ENCODE data around the gene PIK3AP1.
"Not testable (repeated sequence)": the region's sequence is repeated elsewhere in the genome, so short reads cannot be mapped to it uniquely, and the experiment has no call there.

Gene PIK3AP1

GRCh38 chr10:96684826-96685225 lies 35.5 kb downstream of the PIK3AP1 start:
- Histone ChIP-seq H3K36me3 (ENCODE audit: insufficient read depth, low read length) (no peaks in the 10 kb centered on the region), H3K27me3 (ENCODE audit: insufficient read depth, low read length) (peaks cover 16% of the 10 kb centered on the region), H3K79me2 (ENCODE audit: control insufficient read depth, insufficient read depth, low read length, unreplicated experiment) (no peaks in the 10 kb centered on the region), H3K4me3 (ENCODE audit: low read depth, low read length) (no peak overlapping the region), H3K4me1 (ENCODE audit: control insufficient read depth, insufficient read depth, low read length, unreplicated experiment) (no peaks in the 10 kb centered on the region), H2AFZ (ENCODE audit: low read length, unreplicated experiment) (no peak overlapping the region), H3K27ac (ENCODE audit: low read depth, low read length) (no peak overlapping the region)

- H3K27me3 ChIP-seq (ENCODE audit: insufficient read depth, low read length): peaks cover 18% of the 10 kb centered on the region
- H3K79me2 ChIP-seq (ENCODE audit: control insufficient read depth, insufficient read depth, low read length, unreplicated experiment): no peaks in the 10 kb centered on the region
- H3K27ac ChIP-seq (ENCODE audit: low read depth, low read length): no peak overlapping the region
- no peak overlapping the region for H3K4me3 ChIP-seq (ENCODE audit: low read depth, low read length)
- no peaks in the 10 kb centered on the region for H3K36me3 ChIP-seq (ENCODE audit: insufficient read depth, low read length)
- H3K4me1 ChIP-seq (ENCODE audit: control insufficient read depth, insufficient read depth, low read length, unreplicated experiment): no peaks in the 10 kb centered on the region
- no peak overlapping the region for H2AFZ ChIP-seq (ENCODE audit: low read length, unreplicated experiment)
Observed at GRCh38 chr10:96683710-96684109, 36.6 kb downstream of the PIK3AP1 start.

- no peaks in the 10 kb centered on the region for H3K36me3 ChIP-seq (ENCODE audit: insufficient read depth, low read length)
- no peaks in the 10 kb centered on the region for H3K79me2 ChIP-seq (ENCODE audit: control insufficient read depth, insufficient read depth, low read length, unreplicated experiment)
- no peak overlapping the region for H3K4me3 ChIP-seq (ENCODE audit: low read depth, low read length)
- H3K27me3 ChIP-seq (ENCODE audit: insufficient read depth, low read length): peaks cover 20% of the 10 kb centered on the region
- H3K27ac ChIP-seq (ENCODE audit: low read depth, low read length): no peak overlapping the region
- H3K4me1 ChIP-seq (ENCODE audit: control insufficient read depth, insufficient read depth, low read length, unreplicated experiment): no peaks in the 10 kb centered on the region
- H2AFZ ChIP-seq (ENCODE audit: low read length, unreplicated experiment): no peak overlapping the region
Observed at GRCh38 chr10:96683065-96683464, 37.2 kb downstream of the PIK3AP1 start.

- Histone ChIP-seq H3K4me1 (ENCODE audit: control insufficient read depth, insufficient read depth, low read length, unreplicated experiment) (no peaks in the 10 kb centered on the region), H3K36me3 (ENCODE audit: insufficient read depth, low read length) (no peaks in the 10 kb centered on the region), H3K79me2 (ENCODE audit: control insufficient read depth, insufficient read depth, low read length, unreplicated experiment) (no peaks in the 10 kb centered on the region), H3K27ac (ENCODE audit: low read depth, low read length) (no peak overlapping the region), H3K27me3 (ENCODE audit: insufficient read depth, low read length) (peaks cover 20% of the 10 kb centered on the region), H2AFZ (ENCODE audit: low read length, unreplicated experiment) (no peak overlapping the region), H3K4me3 (ENCODE audit: low read depth, low read length) (no peak overlapping the region)
Observed at GRCh38 chr10:96681524-96681923, 38.8 kb downstream of the PIK3AP1 start.

- H2AFZ ChIP-seq (ENCODE audit: low read length, unreplicated experiment); H3K79me2 ChIP-seq (ENCODE audit: control insufficient read depth, insufficient read depth, low read length, unreplicated experiment); H3K4me1 ChIP-seq (ENCODE audit: control insufficient read depth, insufficient read depth, low read length, unreplicated experiment); H3K27ac ChIP-seq (ENCODE audit: low read depth, low read length); H3K4me3 ChIP-seq (ENCODE audit: low read depth, low read length); H3K36me3 ChIP-seq (ENCODE audit: insufficient read depth, low read length): not testable (repeated sequence)
- H3K27me3 ChIP-seq (ENCODE audit: insufficient read depth, low read length): peaks cover 20% of the 10 kb centered on the region
Observed at GRCh38 chr10:96680463-96680862, 39.9 kb downstream of the PIK3AP1 start.

GRCh38 chr10:96678725-96679124 lies 41.6 kb downstream of the PIK3AP1 start:
- Histone ChIP-seq H3K79me2 (ENCODE audit: control insufficient read depth, insufficient read depth, low read length, unreplicated experiment) (no peaks in the 10 kb centered on the region), H3K4me1 (ENCODE audit: control insufficient read depth, insufficient read depth, low read length, unreplicated experiment) (peaks cover 2% of the 10 kb centered on the region), H2AFZ (ENCODE audit: low read length, unreplicated experiment) (no peak overlapping the region), H3K36me3 (ENCODE audit: insufficient read depth, low read length) (no peaks in the 10 kb centered on the region), H3K27me3 (ENCODE audit: insufficient read depth, low read length) (peaks cover 20% of the 10 kb centered on the region), H3K27ac (ENCODE audit: low read depth, low read length) (no peak overlapping the region), H3K4me3 (ENCODE audit: low read depth, low read length) (no peak overlapping the region)

GRCh38 chr10:96676272-96677112 lies 43.8 kb downstream of the PIK3AP1 start:
- H3K27ac ChIP-seq (ENCODE audit: low read depth, low read length): no peak overlapping the region
- H3K4me3 ChIP-seq (ENCODE audit: low read depth, low read length): no peak overlapping the region
- H3K4me1 ChIP-seq (ENCODE audit: control insufficient read depth, insufficient read depth, low read length, unreplicated experiment): peaks cover 3% of the 10 kb centered on the region
- H3K36me3 ChIP-seq (ENCODE audit: insufficient read depth, low read length): no peaks in the 10 kb centered on the region
- H3K79me2 ChIP-seq (ENCODE audit: control insufficient read depth, insufficient read depth, low read length, unreplicated experiment): no peaks in the 10 kb centered on the region
- H2AFZ ChIP-seq (ENCODE audit: low read length, unreplicated experiment): no peak overlapping the region
- H3K27me3 ChIP-seq (ENCODE audit: insufficient read depth, low read length): peaks cover 19% of the 10 kb centered on the region

- Histone ChIP-seq H3K4me3 (ENCODE audit: low read depth, low read length) (no peak overlapping the region), H3K79me2 (ENCODE audit: control insufficient read depth, insufficient read depth, low read length, unreplicated experiment) (no peaks in the 10 kb centered on the region), H2AFZ (ENCODE audit: low read length, unreplicated experiment) (no peak overlapping the region), H3K27ac (ENCODE audit: low read depth, low read length) (no peak overlapping the region), H3K4me1 (ENCODE audit: control insufficient read depth, insufficient read depth, low read length, unreplicated experiment) (peaks cover 3% of the 10 kb centered on the region), H3K27me3 (ENCODE audit: insufficient read depth, low read length) (peaks cover 15% of the 10 kb centered on the region), H3K36me3 (ENCODE audit: insufficient read depth, low read length) (no peaks in the 10 kb centered on the region)
Observed at GRCh38 chr10:96675846-96676245, 44.5 kb downstream of the PIK3AP1 start.

- Histone ChIP-seq H2AFZ (ENCODE audit: low read length, unreplicated experiment) (peak overlapping the region; percentile 54), H3K27me3 (ENCODE audit: insufficient read depth, low read length) (no peaks in the 10 kb centered on the region), H3K4me3 (ENCODE audit: low read depth, low read length) (peak overlapping the region; percentile 29; the same call in 1 of the 2 replicates), H3K4me1 (ENCODE audit: control insufficient read depth, insufficient read depth, low read length, unreplicated experiment) (peaks cover 3% of the 10 kb centered on the region), H3K36me3 (ENCODE audit: insufficient read depth, low read length) (no peaks in the 10 kb centered on the region), H3K79me2 (ENCODE audit: control insufficient read depth, insufficient read depth, low read length, unreplicated experiment) (no peaks in the 10 kb centered on the region), H3K27ac (ENCODE audit: low read depth, low read length) (no peak overlapping the region)
Observed at GRCh38 chr10:96673318-96674099, 46.8 kb downstream of the PIK3AP1 start.

- Histone ChIP-seq H3K27me3 (ENCODE audit: insufficient read depth, low read length) (no peaks in the 10 kb centered on the region), H3K79me2 (ENCODE audit: control insufficient read depth, insufficient read depth, low read length, unreplicated experiment) (no peaks in the 10 kb centered on the region), H3K36me3 (ENCODE audit: insufficient read depth, low read length) (no peaks in the 10 kb centered on the region), H3K4me3 (ENCODE audit: low read depth, low read length) (no peak overlapping the region), H3K4me1 (ENCODE audit: control insufficient read depth, insufficient read depth, low read length, unreplicated experiment) (peaks cover 3% of the 10 kb centered on the region), H3K27ac (ENCODE audit: low read depth, low read length) (no peak overlapping the region), H2AFZ (ENCODE audit: low read length, unreplicated experiment) (no peak overlapping the region)
Observed at GRCh38 chr10:96672481-96673175, 47.7 kb downstream of the PIK3AP1 start.

Data from ACC112 (cell line).